NB4 (cell line): ENCODE results near the gene GPR152.
"Not testable (repeated sequence)": the region's sequence is repeated elsewhere in the genome, so short reads cannot be mapped to it uniquely, and the experiment has no call there.

ENCODE experiments used
- DNase-seq: peaks from one replicate; pipeline ENCODE4 v3.0.0; 2010; ENCODE audit warnings: low read depth
- H3K4me3 ChIP-seq: one replicate; pipeline ENCODE4 v1.5.1; 2011; ENCODE audit warnings: mild to moderate bottlenecking, low read depth, low read length, moderate library complexity
- MYC ChIP-seq: IDR thresholded peaks from 2 replicates; pipeline ENCODE4 v1.6.1; 2011; ENCODE audit warnings: low read depth, low read length
- POLR2A ChIP-seq: IDR thresholded peaks from 2 replicates; pipeline ENCODE4 v1.6.1; 2011; ENCODE audit warnings: mild to moderate bottlenecking; ENCODE audit not compliant: insufficient read length; ENCODE audit errors: extremely low read depth
- TF ChIP-seq, protein P1 (sequence below): IDR thresholded peaks from 2 replicates; pipeline ENCODE4 v1.6.1; 2011; ENCODE audit warnings: low read depth, low read length
- TF ChIP-seq, protein P2 (sequence below): IDR thresholded peaks from one replicate; pipeline ENCODE4 v1.5.1; 2012; ENCODE audit warnings: low read depth, low read length

The GPR152 gene

DNA sequence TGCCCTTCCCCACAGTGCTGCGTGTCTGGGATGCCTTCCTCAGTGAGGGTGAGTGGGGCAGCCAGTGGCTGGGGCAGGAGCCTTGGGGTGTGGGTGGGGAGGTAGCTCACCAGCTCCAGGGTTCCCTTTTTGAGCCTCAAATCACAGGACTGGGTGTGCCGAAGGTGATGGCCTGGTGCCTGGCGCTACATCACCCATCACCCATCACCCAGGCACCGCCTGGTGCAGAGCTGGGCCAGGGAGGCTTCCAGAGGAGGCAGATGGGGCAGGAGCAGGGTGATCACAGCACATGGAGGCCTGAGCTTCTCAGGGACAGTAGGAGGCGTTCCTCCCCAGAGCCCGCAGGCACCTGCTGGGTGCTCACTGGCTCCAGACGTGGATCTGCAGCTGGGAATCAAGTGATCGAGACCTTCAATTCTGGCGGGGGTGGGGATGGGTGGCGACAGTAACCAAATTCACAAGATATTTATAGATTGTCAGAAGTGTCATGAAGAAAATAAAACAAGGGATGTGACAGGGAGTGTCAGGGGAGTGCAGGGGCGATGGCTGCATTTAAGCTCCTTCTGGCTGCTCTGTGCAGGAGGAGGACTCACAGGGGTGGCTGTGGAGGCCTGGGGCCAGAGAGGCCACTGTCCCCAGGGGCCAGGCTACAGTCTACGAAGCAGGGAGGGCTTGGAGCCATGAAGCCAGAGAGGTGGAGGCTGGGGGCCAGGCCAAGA is 45.4 kb downstream of the GPR152 start:
- H3K4me3 ChIP-seq = no peak overlapping the region
- peak; percentile 24; the same call in 1 of the 2 replicates for TF ChIP-seq MYC
- no peak for TF ChIP-seq POLR2A
- TF ChIP-seq, protein P1, sequence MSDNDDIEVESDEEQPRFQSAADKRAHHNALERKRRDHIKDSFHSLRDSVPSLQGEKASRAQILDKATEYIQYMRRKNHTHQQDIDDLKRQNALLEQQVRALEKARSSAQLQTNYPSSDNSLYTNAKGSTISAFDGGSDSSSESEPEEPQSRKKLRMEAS = peak; percentile 10; the same call in 1 of the 2 replicates
- TF ChIP-seq, protein P2, sequence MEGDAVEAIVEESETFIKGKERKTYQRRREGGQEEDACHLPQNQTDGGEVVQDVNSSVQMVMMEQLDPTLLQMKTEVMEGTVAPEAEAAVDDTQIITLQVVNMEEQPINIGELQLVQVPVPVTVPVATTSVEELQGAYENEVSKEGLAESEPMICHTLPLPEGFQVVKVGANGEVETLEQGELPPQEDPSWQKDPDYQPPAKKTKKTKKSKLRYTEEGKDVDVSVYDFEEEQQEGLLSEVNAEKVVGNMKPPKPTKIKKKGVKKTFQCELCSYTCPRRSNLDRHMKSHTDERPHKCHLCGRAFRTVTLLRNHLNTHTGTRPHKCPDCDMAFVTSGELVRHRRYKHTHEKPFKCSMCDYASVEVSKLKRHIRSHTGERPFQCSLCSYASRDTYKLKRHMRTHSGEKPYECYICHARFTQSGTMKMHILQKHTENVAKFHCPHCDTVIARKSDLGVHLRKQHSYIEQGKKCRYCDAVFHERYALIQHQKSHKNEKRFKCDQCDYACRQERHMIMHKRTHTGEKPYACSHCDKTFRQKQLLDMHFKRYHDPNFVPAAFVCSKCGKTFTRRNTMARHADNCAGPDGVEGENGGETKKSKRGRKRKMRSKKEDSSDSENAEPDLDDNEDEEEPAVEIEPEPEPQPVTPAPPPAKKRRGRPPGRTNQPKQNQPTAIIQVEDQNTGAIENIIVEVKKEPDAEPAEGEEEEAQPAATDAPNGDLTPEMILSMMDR = no peak
- no peak for DNase-seq

DNA sequence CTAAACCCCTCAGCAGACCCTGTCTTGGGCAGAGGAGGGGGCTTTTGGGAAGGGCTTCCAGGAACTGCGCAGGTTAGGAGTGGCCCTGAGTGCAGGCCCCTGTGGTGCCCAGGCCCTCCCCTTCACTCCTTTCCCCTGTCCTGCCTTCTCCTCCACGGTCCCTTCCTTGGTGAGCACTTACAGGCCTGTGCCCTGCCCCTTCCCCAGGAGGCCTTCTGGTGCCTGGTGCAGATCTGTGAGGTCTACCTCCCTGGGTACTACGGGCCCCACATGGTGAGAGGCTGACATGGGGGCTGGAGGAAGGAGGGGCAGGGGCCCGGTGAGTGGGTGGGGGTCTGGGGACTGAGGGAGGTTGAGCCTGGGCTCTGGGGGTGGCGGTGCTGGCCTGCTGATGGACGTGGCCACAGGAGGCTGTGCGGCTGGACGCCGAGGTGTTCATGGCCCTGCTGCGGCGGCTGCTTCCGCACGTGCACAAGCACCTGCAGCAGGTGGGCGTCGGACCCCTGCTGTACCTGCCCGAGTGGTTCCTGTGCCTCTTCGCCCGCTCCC is 46.0 kb downstream of the GPR152 start:
- DNase-seq = no peak
- H3K4me3 ChIP-seq = no peak overlapping the region
- no peak for TF ChIP-seq POLR2A
- no peak for TF ChIP-seq MYC
- TF ChIP-seq, protein P1 = no peak
- TF ChIP-seq, protein P2 = no peak

DNA sequence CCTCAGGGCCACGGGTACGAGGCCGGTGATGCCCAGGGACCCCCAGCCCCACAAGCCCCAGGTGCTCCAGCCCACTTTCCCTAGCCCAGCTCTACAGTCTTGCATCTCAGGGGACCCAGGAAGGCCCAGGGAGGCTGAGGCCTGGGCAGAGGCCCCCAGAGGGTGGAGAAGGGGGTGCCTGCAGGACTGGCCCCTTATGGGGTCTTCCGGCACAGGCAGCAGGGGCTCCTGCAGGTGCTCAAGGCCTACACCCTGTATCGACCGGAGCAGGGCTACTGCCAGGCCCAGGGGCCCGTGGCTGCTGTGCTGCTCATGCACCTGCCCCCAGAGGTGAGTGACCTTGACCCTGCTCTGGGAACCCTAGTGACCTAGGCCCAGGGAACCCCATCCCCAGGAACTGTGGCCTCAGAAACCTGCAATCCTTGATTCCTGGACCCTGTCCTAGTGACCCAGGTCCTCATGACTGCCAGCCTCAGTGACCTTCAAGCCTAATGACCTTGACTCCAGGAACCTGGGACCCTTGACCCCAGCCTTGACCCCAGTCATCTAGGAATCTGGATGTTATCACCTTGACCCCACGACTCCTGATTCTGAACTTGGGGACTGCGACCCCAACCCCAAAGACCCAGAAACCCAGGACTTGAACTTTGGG is 46.7 kb downstream of the GPR152 start:
- TF ChIP-seq, protein P1 = no peak
- no peak for TF ChIP-seq POLR2A
- TF ChIP-seq, protein P2 = no peak
- H3K4me3 ChIP-seq = no peak overlapping the region

DNA sequence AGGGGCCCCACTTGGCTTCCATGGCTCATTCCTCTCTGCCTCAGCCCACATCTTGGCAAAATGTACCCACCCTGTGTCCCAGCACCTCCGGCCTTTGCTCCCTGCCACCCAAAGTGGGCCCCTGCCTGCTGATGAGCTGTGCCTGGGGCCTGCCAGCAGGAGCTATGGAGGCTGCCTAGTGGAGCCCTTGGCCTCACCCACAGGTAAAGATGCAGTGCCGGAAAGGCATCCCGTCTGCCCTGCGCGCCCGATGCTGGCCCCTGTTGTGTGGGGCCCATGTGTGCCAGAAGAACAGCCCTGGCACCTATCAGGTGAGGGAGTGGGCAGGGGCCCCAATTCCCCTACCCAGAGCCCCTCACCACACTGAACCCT is 47.3 kb downstream of the GPR152 start:
- no peak overlapping the region for H3K4me3 ChIP-seq
- TF ChIP-seq POLR2A = no peak
- TF ChIP-seq, protein P2 = no peak
- TF ChIP-seq, protein P1 = no peak
- no peak for TF ChIP-seq MYC

More for the DNA sequence above, 46.7 kb downstream of the GPR152 start:
- no peak for DNase-seq

DNA sequence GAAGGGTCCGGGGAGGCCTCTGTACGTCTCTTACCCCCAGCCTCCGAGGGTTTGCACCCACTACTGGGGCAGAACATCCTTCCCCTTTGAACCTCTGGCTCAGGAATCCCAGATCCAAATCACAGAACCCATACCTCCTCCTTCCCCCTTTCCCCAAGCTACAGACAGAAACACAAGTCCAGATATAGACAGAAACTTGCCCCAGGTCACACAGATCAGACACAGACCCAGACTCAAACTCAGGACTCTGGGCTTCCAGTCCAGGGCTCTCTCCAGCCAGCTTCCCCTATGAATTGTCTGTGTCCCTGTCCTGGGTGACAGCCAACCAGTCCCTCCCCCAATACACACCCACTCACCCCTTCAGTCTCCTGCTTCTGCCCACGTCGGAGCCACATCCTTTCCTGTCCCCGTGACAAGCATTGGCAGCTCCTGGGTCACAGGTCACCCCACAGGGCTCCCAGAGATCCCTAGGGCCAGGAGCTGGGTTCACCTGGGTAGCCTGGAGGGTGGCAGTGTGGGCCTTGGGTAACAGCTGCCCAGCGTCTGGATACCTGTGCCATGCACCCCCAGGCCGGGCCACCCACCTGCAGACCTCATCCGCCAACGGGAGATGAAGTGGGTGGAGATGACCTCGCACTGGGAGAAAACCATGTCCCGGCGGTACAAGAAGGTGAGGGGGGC is 47.9 kb downstream of the GPR152 start:
- H3K4me3 ChIP-seq = peak overlapping the region; percentile 64
- DNase-seq = peak; percentile 63
- TF ChIP-seq, protein P1 = no peak
- TF ChIP-seq, protein P2 = no peak

More for the DNA sequence above, 47.3 kb downstream of the GPR152 start:
- no peak for DNase-seq

DNA sequence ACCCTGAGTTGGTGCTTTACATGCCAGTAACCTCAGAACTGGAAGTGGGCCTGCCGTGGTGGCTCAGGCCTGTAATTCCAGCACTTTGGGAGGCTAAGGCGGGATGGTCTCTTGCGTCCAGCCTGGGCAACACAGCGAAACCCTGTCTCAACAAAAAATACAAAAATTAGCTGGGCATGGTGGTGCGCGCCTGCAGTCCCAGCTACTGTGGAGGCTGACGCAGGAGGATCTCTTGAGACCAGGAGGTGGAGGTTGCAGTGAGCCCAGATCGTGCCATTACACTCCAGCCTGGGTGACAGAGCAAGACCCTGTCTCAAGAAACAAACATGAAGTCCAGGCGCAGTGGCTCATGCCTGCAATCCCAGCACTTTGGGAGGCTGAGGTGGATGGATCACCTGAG is 49.4 kb downstream of the GPR152 start:
- not testable (repeated sequence) for DNase-seq
- H3K4me3 ChIP-seq = peak overlapping the region; percentile 12

DNA sequence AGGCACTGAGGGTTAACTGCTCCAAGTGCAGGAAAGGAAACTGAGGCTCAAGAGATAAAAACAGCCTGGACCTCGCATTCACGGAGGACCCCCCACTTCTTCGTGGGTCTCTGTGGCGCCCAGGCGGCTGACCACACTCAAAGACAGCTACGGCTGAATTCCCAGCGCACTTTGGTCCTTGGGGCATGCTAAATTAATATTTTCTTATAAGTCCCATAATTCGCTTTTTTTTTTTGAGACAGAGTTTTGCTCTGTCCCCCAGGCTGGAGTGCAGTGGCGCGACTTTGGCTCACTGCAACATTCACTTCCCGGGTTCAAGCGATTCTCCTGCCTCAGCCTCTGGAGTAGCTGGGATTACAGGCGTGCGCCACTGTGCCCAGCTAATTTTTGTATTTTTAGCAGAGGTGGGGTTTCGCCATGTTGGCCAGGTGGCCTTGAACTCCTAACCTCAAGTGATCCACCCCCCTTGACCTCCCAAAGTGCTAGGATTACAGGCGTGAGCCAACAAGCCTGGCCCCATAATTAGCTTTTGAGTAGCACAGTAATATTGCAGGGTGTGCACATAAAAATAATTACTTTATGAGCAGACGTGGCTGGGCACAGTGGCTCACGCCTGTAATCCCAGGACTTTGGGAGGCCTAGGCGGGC is 50.2 kb downstream of the GPR152 start:
- peak overlapping the region; percentile 54 for H3K4me3 ChIP-seq

More for the DNA sequence above, 50.2 kb downstream of the GPR152 start:
- DNase-seq = not testable (repeated sequence)
